Chondrocyte (in vitro differentiated cells): Measurements from ENCODE around the gene TRPM4. TPM values are rescaled to one million over a fixed set of nuclear protein-coding genes. Genes with fewer than 3 reads are reported as not detected.
A peak's percentile ranks its signal among the peaks of the same experiment; 100 is the strongest.
"Not testable (repeated sequence)": the region's sequence is repeated elsewhere in the genome, so short reads cannot be mapped to it uniquely, and the experiment has no call there.

ENCODE experiments used
- DNase-seq: peaks from one replicate; pipeline ENCODE4 v3.0.0; 2021; ENCODE audit warnings: mixed read lengths, low spot score
- H3K27ac Mint-ChIP-seq: one replicate; pipeline ENCODE4 v1.8.0; 2021; ENCODE audit warnings: mild to moderate bottlenecking, moderate library complexity, mixed read lengths; ENCODE audit not compliant: unreplicated experiment
- H3K27me3 Mint-ChIP-seq: 2 replicates; pipeline ENCODE4 v1.8.0; 2021; ENCODE audit warnings: low read depth, mixed read lengths
- H3K36me3 Mint-ChIP-seq: 2 replicates; pipeline ENCODE4 v1.8.0; 2021; ENCODE audit warnings: low read depth, mixed read lengths
- H3K4me1 Mint-ChIP-seq: 2 replicates; pipeline ENCODE4 v1.8.0; 2021; ENCODE audit warnings: low read depth, mild to moderate bottlenecking, mixed read lengths
- H3K4me3 Mint-ChIP-seq: one replicate; pipeline ENCODE4 v1.8.0; 2021; ENCODE audit warnings: mild to moderate bottlenecking, moderate library complexity, mixed read lengths; ENCODE audit not compliant: unreplicated experiment
- H3K9me3 Mint-ChIP-seq: 2 replicates; pipeline ENCODE4 v1.8.0; 2021; ENCODE audit warnings: low read depth, mixed read lengths
- CTCF ChIP-seq: fragments of 200-600 bp; sonication (generic); IDR thresholded peaks from 2 replicates; pipeline ENCODE4 v1.5.0; 2021; ENCODE audit warnings: antibody characterized with exemption, mild to moderate bottlenecking, moderate library complexity
- total RNA-seq: library from RNA; stranded (reverse); gene quantifications from 3 replicates; pipeline ENCODE4 v1.2.1, GENCODE V29; 2021

Gene TRPM4
- total RNA-seq, 1 donor from 2014 or later = 50.2 TPM

DNA sequence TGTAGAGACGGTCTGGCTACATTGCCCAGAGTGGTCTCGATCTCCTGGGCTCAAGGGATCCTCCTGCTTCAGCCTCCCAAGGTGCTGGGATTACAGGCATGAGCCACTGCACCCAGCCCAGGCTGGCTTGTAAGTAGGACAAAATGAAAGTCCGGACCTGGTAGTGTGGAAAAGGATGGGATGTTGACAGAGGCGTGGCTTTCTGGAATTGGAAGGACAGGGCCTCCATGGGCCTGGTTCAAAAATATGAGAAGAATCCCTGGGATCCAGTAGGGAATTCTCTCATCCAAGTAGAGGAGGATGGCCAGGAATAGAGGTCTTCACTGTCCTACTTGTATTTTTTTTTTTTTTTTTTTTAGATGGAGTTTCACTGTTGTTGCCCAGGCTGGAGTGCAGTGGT is 64.9 kb downstream of the TRPM4 start:
- Mint-ChIP-seq H3K4me1 (peaks cover 8% of the 10 kb centered on the region), H3K9me3 (no peaks in the 10 kb centered on the region), H3K36me3 (no peaks in the 10 kb centered on the region), H3K27ac (no peak overlapping the region), H3K4me3 (no peak overlapping the region), H3K27me3 (peaks cover 5% of the 10 kb centered on the region)
- peak; percentile 27 for DNase-seq
- TF ChIP-seq CTCF = no peak

DNA sequence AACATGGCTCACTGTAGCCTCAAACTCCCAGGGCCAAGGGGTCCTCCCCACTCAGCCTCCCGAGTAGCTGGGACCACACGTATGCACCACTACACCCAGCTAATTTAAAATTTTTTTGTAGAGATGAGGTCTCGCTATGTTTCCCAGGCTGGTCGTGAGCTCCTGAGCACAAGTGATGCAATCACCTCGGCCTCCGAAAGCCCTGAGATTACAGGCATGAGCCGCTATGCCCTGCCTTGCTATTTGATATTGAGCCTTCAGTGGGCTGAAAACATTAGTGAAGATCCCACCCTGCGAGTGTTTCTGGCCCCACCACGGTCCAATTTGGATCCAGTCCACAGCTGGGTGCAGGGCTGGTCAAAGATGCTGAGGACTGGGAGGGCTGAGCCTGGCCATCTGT is 65.9 kb downstream of the TRPM4 start:
- no peaks in the 10 kb centered on the region for H3K36me3 Mint-ChIP-seq
- DNase-seq = peak; percentile 40
- H3K4me3 Mint-ChIP-seq = no peak overlapping the region
- peaks cover 5% of the 10 kb centered on the region for H3K4me1 Mint-ChIP-seq
- H3K27ac Mint-ChIP-seq = no peak overlapping the region
- no peak for TF ChIP-seq CTCF
- peaks cover 5% of the 10 kb centered on the region for H3K27me3 Mint-ChIP-seq
- H3K9me3 Mint-ChIP-seq = no peaks in the 10 kb centered on the region

GRCh38 chr19:49224441-49224840 is 66.8 kb downstream of the TRPM4 start:
- peak; percentile 69 for DNase-seq
- not testable (repeated sequence) for H3K4me1 Mint-ChIP-seq, H3K9me3 Mint-ChIP-seq, H3K4me3 Mint-ChIP-seq, H3K36me3 Mint-ChIP-seq, H3K27ac Mint-ChIP-seq, H3K27me3 Mint-ChIP-seq

GRCh38 chr19:49224879-49225278 is 67.3 kb downstream of the TRPM4 start:
- peak; percentile 58 for DNase-seq
- Mint-ChIP-seq H3K4me3 (no peak overlapping the region), H3K27me3 (no peaks in the 10 kb centered on the region), H3K36me3 (peaks cover 2% of the 10 kb centered on the region), H3K4me1 (peaks cover 5% of the 10 kb centered on the region), H3K27ac (no peak overlapping the region), H3K9me3 (peaks cover 4% of the 10 kb centered on the region)
- TF ChIP-seq CTCF = peak; percentile 75

GRCh38 chr19:49229416-49229815 is 71.8 kb downstream of the TRPM4 start:
- H3K36me3 Mint-ChIP-seq = peaks cover 2% of the 10 kb centered on the region
- no peak for TF ChIP-seq CTCF

GRCh38 chr19:49231389-49231788 is 73.8 kb downstream of the TRPM4 start:
- H3K36me3 Mint-ChIP-seq = peaks cover 2% of the 10 kb centered on the region
- H3K27ac Mint-ChIP-seq = no peak overlapping the region
- H3K27me3 Mint-ChIP-seq = peaks cover 8% of the 10 kb centered on the region
- H3K4me1 Mint-ChIP-seq = no peaks in the 10 kb centered on the region
- TF ChIP-seq CTCF = no peak
- peaks cover 4% of the 10 kb centered on the region for H3K9me3 Mint-ChIP-seq
- DNase-seq = peak; percentile 42
- no peak overlapping the region for H3K4me3 Mint-ChIP-seq

More at GRCh38 chr19:49229416-49229815, 71.8 kb downstream of the TRPM4 start:
- H3K9me3 Mint-ChIP-seq = peaks cover 4% of the 10 kb centered on the region
- no peak overlapping the region for H3K4me3 Mint-ChIP-seq
- H3K4me1 Mint-ChIP-seq = peaks cover 5% of the 10 kb centered on the region
- peak; percentile 20 for DNase-seq
- H3K27me3 Mint-ChIP-seq = peaks cover 5% of the 10 kb centered on the region
- H3K27ac Mint-ChIP-seq = no peak overlapping the region
